Stomach (tissue), 4 donors: Measurements from ENCODE around the gene ABCC5.
"Not testable (repeated sequence)": the region's sequence is repeated elsewhere in the genome, so short reads cannot be mapped to it uniquely, and the experiment has no call there.

ENCODE experiments used
- CTCF ChIP-seq, 7 experiments: fragments of 450-650 bp in 4 of 7; fragments of 200-600 bp in 3 of 7; sonication (generic) in 3 of 7; IDR thresholded peaks; one replicate each; pipeline ENCODE4 v1.5.1; 2016 to 2019; ENCODE audit warnings: antibody characterized with exemption in 7 of 7, control low read depth in 2 of 7, mild to moderate bottlenecking in 1 of 7
- EP300 ChIP-seq: sonication (generic); formaldehyde crosslinking; IDR thresholded peaks from one replicate; pipeline ENCODE4 v1.6.1; 2017; ENCODE audit warnings: antibody characterized with exemption
- POLR2A ChIP-seq, 4 donors: fragments of 450-650 bp; IDR thresholded peaks; one replicate each; pipeline ENCODE4 v1.6.1; 2016; ENCODE audit warnings: antibody characterized with exemption in 4 of 4, control low read depth in 2 of 4, mild to moderate bottlenecking in 1 of 4, moderate library complexity in 1 of 4
- POLR2AphosphoS5 ChIP-seq, 3 donors: sonication (generic); formaldehyde crosslinking; IDR thresholded peaks; one replicate each; pipeline ENCODE4 v1.6.1; 2016; ENCODE audit warnings: antibody characterized with exemption in 3 of 3

GRCh38 chr3:184038307-184038706, 20.6 kb upstream of the ABCC5 start:
- not testable (repeated sequence) for TF ChIP-seq POLR2AphosphoS5 (IDR thresholded peaks at IDR 0.05); POLR2A (IDR thresholded peaks at IDR 0.05); CTCF (IDR thresholded peaks at IDR 0.05); EP300
